SW 1271 (cell line): Measurements from ENCODE around the gene WRNIP1.

ENCODE experiments used
- DNase-seq, 2 experiments: peaks; one replicate each; lab custom pipeline; 2025; lab: John Stamatoyannopoulos, UW

Gene WRNIP1

DNA sequence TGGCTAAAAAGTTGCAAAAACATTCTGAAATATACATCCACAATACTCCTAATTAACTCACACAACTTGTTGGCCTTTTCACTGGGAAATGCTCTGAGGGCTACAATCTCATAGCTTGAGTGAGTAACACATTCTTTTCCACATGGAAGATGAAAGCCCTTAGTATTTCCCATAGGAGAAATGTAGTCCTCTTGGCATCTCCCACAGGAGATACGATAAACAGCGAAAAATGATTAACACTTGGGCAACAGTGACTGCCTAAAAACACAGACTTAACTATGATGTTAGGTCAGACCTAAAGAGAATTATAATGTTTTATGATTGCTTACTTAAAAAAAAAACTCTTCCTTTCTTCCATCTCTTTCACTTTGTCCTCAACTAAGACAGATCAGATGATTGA lies 23.4 kb upstream of the WRNIP1 start:
- no peak for DNase-seq

DNA sequence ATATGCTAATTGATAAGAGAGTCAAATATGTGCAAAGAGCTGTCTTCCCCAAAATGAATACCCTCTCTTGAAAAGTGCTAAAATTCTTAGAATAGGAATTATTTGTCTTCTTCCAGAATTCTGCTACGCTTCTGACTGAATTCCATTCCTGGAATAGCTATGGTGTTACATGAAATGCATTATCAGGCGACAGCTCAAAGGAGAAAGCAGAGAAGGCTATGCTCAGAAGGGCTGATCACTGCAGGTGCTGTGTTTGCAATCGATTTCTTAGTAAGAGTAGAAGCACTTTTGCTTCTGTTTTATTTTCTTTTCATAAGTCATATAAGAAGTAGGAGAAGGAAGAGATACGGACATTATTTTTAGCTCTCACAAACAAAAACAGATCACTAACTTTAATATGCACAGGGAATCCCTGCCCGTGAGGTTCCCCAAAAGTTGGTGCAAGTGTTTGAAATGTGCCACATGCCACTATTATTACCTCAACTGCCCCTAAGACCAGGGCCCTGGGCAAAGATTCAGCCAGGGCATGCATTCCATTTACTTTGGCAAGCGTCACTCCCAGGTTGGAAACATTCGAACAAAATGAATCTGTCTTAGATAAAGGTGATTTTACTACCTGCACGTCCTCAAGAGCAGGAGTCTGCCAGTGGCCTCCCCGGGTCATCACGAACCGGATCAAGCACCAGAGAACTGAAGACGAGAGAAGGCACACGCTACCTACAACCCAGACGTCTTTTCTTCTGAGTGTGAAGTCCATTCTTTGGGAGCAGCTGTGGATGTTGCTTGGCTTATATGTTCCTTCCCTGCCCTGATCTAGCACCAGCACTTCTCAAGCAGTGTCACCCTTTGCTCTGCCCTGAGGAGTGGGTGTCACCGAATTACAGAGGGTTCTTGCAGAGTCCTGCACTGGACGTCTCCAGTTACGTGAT lies 21.6 kb upstream of the WRNIP1 start:
- DNase-seq, result no peak

DNA sequence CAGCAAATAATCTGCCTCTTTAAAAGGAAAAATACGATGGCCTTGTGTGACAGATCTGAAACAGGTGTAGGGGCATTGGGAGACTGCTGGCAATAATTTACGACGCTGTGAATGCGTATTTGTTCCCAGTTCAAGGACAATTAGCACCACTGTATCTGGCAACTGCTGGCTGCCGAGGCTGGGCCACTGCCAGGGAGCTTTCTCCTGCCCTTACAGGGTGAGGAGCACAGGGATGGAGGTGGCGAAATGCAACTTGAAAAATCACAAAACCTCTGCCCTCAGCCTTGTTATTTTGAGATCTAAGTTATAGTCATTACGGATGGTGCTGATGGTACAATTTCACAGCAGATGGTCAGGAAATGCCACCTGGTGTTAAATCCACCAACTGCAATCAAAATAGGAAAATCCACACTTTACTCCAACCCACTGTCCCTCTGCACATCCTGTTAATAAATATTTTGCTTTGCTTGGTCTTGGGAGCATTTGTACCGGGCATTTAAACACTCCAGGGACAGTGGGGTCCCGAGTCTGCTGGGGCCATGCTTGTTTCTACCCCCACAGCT lies 20.9 kb upstream of the WRNIP1 start:
- peak in 1 of 2 experiments; percentile 19 for DNase-seq

DNA sequence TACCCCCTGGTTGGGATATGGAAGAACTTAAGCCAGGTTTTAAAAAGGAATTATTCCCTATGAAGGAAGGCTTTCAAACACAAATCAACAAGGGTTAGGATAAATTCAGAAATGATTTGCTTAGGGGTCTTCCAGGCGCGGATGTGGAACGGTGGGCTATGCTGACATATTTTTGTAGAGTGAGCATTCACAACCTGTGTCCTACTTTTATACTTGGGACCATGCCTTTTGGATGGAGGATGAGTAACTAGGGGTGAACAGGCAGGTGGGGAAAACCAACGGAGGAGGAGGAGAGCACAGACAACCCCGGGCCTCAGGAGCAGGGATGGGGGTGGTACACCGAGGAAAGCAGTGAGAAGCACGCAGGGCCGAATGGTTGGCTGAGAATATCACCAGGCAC lies 20.4 kb upstream of the WRNIP1 start:
- DNase-seq, result no peak

DNA sequence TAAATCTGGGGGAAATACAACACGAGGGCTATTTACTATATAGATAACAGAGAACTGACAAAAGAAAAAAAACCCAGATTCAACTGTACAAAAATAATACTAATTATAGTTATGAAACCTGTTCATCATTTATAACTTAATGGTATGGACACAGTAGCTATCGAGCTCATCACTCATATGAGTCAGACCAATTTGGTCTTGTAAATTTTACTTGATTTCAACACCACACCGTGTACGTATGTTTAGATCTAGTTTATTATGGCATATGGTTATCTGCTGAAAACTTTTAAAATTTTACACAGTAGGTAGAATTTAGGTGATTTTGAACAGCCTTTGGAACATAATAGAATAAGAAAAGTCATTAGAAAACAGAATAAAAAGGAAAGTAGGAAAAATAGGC lies 19.9 kb upstream of the WRNIP1 start:
- DNase-seq, result no peak

DNA sequence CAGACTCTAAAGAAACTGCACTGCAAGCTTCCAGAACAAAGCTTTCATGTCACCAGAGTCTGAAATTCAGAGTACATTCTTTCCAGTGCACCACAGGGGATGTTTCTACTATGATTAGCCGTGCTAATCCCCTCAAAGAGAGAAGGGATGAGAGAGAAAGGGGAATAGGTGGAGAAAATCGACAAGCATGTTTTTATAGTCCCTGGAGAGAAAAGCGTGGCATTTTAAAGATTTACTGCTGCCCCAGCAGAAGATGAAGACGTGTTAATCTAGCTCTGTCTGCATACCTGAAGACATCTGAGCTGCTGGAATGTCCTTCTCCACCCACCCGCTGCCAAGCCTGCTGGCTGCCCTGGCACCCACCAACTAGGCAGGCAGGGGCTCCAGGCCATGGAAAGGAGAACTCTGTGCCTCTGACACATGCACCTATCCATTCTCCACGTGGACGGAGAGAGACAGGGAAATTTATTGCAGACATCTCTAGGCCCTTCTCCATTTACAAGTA lies 18.6 kb upstream of the WRNIP1 start:
- no peak for DNase-seq

DNA sequence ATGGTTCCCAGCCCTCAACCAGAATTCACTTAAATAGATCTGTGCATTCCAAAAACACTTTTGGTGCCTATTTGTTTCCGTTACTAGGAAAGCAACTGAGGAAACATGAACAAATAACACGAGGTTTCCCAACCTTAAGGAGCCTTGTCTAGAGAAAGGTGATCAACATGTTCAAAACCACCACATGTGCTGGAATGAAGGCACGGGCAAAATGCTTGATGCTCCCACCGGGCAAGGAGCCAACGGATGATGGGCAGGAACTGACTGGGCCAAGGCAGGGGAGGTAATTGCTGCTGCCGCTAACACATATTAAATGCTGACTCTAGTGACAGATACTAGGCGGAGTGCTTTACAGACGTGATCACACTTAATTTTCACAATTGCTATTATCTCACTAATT lies 17.0 kb upstream of the WRNIP1 start:
- no peak for DNase-seq

DNA sequence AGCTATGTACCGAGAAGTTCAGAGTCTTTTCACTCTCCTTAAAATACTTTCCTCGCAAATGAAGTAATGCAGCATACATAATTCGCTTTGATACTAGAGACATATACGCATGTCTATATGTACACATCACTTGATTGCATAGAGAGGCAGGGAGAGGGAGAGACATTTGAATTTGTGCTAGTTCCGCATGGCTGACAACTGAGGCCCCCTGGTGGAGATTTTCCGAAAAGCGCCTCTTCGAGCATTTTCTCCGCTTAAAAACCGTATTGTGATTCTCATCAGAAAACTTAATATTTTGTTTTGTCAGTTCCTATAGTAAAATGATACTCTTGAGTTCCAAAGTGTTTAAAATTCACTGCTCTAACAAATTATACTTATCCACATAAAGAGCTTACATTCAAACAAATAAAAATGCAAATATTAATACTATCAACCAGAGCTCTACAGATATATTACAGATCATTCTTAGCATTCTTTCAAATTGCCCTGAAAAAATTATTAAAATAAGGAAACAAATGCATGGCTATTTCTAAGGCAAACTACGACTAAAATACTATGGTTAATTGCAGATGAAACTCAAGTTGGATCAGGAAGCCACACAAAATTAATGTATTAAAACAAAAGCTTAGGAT lies 15.1 kb upstream of the WRNIP1 start:
- DNase-seq, result peak in 1 of 2 experiments; percentile 66

DNA sequence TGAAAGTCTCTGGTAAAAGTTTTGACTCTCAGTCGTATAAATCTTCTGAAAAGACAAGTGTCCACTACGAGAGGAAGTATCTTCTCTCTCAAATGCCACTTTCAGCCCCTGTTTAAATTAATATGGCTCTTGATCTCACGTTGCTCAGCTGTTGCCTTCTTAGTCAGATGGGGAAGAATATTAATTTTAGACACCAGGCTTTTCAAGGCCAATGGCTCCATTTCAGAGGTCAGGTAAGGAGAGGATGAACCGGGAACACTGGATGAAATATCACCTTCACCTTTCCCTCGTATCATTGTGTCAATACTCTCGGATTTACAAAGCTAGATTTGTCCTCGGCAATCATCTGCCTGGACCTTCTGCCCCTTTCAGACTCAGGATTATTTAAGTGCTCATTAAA lies 14.4 kb upstream of the WRNIP1 start, which contains the start of gene MYLK4:
MYLK4 (minus strand) TSS at position 91 of the 400 bp plus-strand sequence. CDS start 1,628 bp downstream, outside the sequence.
- DNase-seq, result no peak

DNA sequence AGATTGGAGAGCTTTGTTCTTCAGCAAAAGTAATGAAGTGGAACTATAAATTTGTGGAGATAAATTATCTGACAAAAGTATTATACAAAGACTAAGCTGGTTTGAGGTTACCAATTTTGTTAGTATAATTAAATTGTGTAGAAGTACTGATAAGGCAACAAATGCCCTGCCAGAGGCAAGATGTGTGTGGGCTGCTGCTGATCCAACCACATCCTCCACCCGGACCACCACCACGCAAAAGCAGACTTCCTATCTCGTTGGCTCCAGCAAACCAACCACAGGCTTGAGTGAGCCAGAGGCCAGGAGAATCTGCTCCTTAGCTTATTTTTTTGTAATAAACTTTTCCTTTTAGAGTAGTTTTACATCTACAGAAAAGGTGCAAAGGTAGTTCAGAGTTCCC lies 13.3 kb upstream of the WRNIP1 start:
- DNase-seq, result no peak

DNA sequence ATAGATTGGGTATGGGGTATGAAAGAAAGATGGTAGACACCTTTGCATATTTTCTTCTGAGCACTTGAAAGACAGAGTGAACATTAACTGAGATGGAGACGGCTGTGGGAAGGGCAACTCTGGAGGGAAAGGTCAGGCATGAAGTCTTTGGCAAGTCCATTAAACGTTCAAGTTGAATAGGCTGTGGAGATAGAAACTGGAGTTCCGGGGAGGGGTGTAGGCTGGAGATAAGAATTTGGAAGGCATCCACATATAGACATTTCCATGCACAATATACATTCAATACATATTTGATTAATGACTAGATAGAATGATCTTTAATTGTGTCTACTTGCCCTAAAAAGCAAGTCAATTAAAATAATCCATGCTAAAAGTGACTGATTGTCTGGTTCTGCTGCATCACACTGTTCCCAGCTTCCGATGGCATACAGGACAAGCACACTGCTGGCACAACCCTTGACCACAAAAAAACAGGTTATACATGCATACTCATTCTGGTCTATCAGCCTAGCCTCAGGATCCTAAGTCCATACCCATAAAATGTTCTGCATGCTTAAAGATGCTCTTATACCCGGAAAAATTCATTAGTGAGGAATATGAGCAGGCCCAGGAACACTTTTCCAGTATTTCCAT lies 12.6 kb upstream of the WRNIP1 start:
- no peak for DNase-seq

DNA sequence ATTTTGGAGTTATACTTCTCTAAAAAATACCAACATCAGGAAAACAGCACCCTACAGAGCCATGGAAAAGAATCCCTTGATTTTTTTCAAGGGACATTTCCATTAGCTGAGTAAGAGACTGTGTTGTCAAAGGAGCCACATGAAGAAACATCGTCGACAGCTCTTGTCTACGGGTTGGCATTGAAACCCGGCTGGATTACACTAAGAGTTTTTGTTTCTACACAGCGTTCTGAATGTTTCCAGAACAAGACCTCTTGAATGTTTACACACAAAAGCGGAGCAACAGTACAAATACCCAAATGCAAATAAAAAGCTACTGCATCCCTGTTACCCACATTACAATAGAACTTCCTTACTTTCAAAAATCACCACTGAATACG lies 12.1 kb upstream of the WRNIP1 start:
- DNase-seq, result no peak

DNA sequence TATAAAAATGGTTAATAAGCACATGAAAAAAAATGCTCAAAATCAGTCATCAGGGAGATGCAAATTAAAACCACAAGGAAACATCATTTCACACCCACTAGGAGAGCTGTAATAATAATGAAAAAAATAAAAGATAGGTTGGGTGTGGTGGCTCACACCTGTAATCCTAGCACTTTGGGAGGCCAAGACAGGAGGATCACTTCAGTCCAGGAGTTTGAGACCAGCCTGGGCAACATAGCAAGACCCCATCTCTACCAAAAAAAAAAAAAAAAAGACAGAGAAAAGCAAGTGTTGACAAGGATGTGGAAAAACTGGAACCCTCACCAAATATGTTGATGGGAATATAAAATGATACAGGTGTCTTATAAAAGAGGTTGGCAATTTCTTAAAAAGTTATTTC lies 11.4 kb upstream of the WRNIP1 start:
- no peak for DNase-seq

DNA sequence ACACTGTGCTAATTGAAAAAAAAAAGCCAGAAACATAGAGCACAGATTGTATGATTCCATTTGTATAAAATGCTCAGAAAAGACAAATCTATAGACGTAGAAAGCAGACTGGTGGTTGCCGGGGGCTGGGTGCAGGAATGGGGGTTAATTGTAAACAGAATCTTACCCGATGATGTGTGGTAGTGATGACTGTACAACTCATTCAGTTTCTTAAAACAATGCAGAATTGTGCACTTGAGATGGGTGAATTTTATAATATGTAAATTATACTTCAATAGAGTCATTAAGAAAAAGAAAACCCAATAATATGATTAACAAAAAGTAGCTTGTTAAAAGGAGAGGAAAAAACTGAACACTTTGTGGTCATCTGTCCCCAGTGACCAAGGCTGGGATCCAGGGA lies 10.8 kb upstream of the WRNIP1 start:
- no peak for DNase-seq

DNA sequence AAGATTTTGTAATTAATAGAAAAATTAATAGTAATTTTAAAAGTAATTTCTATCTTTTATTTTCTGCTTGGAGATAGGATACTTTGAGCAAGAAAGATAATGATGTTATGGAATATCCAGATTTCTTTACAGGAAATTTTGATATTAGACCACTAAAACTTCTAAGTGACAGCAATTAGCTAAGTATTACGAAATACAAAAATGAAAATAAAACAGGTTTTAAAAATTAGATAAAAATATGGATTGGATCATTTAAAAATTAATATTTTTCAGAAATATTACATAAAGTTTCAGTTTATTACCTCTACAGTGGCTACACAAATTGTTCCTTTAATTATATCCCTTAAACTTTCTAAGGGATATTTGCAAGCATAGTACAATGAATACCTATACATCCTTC lies 10.3 kb upstream of the WRNIP1 start:
- DNase-seq, result no peak

DNA sequence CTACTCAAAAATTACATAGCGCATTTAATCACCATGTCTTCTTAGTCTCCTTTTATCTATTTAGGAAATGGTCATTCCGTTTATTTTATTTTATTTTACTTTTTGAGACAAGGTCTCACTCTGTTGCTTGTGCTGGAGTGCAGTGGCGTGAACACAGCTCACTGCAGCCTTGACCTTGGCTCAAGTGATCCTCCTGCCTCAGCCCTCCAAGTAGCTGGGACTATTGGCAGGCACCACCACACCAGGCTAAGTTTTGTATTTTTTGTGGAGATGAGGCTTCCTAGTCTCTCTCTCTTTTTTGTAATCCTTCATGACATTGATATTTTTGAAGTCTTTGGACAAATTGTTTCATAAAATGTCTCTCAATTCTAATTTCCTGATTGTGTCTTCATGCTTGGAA lies 9.7 kb upstream of the WRNIP1 start:
- no peak for DNase-seq

DNA sequence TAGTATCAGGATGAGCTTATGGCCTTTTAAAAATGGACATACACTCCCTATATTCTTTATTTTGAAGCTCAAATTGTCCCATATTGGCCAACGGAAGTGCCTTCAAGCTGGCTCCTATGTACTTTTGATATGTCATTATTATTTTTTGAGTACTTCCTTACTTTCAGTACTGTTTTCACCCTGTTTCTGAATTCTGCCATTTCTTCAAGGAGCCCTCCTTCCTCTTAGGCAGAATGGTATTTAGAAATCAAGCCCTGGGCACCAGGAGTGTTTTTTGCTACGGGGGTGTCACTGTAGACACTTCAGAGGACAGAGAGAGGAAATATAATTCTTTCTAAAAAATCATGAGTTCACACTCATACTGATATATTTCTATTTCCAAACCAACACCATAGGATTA lies 9.0 kb upstream of the WRNIP1 start:
- DNase-seq, result no peak

DNA sequence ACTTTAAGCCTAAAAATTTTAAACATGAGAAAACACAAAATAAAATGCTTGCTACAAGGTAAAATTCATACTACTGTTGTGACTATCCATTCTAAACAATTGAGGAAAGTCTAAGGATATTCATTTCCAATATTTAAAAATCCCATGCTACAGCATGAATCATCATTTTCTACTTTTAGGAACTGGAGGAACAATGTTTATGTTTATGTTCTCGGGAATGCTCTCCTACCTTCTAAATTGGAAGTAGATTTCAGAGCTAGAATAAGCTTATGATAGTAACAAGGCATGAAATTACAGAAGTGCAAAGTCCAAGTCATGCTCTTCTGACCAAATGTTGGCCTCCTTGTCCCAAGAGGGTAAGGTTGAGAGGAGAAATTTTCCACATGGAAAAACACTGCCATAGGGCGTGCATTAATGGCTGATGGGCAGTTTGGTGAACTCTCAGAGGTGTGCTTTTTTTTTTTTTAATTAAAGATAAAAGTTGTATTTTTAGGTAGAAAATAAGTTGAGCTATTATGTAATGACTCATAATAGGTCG lies 8.4 kb upstream of the WRNIP1 start:
- no peak for DNase-seq

DNA sequence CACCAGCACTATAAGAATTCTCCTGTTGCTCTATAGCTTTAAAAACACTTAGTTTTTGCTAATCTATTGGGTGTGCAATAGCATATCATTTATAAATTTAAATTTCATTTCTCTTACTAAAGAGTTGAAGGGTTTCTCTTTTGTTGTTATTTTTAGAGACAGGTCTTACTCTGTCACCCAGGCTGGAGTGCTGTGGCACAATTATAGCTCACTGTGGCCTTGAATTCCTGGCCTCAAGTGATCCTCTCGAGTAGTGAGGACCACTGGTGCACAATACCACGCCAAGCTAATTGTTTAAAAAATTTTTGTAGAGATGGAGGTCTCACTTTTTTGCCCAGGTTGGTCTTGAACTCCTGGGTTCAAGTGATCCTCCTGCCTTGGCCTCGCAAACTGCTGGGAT lies 6.2 kb upstream of the WRNIP1 start:
- no peak for DNase-seq

DNA sequence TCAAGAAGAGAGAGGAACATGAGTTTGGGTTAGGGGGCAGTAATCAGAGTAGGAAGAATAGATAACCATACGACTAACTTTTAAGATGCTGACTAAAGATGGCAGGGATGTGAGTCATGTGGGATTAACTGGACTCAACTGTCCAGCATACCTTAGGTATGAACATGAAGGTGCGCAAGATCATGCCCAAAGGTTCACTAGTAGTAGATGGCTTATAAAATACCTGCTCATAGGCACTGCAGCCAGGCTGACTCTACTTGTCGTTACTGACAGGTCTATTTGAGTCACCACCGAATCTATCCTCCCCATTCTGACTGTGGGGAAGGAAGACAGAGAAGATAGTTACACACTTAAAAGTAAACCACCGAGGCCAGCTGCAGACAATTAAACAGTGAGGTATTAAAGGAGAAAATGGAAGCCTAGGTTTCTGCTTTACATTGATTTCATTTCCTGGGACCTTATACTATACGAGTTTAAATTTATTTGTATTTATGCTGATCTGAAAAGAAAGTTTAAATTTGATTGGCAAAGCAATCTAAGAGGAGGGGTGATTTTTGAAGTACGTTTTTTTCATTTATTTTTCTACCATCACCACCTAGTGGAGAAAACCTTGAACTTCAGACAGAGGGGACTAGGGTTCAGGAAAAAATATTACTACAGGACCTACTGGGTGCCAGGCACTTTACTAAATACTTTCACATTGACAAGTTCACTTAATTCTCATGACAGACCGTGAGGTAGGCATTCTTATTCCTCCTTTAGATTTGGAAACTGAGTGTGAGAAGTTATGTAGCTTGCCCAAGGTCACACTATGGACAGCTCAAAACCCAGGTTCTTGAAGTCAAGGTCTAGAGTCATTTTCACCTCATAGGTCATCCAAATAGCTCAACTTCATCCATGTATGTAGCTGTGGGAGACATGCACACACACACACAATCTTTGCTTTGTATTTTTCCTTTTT lies 4.0 kb upstream of the WRNIP1 start:
- peak in 1 of 2 experiments; percentile 41 for DNase-seq

DNA sequence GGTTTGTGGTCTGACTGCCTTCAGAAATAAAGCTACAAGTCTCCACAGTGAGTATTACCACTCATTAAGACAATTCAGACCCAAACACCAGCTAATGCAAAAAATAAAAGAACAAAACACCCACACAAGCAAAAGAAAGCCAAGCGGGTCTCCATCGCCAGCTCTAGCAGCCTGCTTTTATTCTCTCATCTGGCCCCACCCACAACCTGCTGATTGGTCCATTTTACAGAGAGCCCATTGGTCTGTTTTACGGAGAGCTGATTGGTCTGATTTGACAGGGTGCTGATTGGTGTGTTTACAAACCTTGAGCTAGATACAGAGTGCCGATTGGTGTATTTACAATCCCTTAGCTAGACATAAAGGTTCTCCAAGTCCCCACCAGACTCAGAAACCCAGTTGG lies 2.3 kb upstream of the WRNIP1 start:
- peak in 1 of 2 experiments; percentile 29 for DNase-seq
